ENCODE data around the gene PVALB. TPM values are rescaled to one million over a fixed set of nuclear protein-coding genes. Genes with fewer than 3 reads are reported as not detected.

PVALB gene
- polyA plus RNA-seq, 1 of the 3 experiments (the other 2 are of a cell fraction) = not detected

DNA sequence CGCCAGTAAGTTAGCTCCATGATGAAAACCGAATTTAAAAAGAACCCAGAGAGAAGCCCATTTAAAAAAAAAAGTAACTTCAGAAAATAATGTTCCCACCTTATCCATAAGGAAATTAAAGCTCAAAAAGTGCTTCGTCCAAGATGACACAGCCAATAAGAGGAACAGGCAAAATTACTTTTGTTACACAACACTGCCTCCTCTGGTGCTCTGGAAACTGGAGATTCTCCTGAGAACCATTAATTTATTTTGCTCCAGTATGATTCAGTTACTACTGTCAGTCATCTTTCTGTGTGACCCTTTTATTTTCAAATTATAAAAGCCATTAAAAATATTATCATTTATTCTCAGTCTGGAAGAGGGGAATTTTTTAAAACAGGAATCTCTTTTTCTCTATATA, 42.9 kb downstream of the PVALB start:
- whole genome bisulfite sequencing (ENCODE audit: low lambda C conversion rate) = 77% methylated on average over 3 of the region's 3 CpGs
- TF ChIP-seq, protein P1, sequence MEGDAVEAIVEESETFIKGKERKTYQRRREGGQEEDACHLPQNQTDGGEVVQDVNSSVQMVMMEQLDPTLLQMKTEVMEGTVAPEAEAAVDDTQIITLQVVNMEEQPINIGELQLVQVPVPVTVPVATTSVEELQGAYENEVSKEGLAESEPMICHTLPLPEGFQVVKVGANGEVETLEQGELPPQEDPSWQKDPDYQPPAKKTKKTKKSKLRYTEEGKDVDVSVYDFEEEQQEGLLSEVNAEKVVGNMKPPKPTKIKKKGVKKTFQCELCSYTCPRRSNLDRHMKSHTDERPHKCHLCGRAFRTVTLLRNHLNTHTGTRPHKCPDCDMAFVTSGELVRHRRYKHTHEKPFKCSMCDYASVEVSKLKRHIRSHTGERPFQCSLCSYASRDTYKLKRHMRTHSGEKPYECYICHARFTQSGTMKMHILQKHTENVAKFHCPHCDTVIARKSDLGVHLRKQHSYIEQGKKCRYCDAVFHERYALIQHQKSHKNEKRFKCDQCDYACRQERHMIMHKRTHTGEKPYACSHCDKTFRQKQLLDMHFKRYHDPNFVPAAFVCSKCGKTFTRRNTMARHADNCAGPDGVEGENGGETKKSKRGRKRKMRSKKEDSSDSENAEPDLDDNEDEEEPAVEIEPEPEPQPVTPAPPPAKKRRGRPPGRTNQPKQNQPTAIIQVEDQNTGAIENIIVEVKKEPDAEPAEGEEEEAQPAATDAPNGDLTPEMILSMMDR (IDR thresholded peaks at IDR 0.05) = peak; percentile 67
- TF ChIP-seq SMC3 (IDR thresholded peaks at IDR 0.05; ENCODE audit: low read depth, low read length) (peak; percentile 28; the same call in 1 of the 2 replicates), TEAD4 (IDR thresholded peaks at IDR 0.05; ENCODE audit: borderline replicate concordance, insufficient read depth) (no peak), NRF1 (IDR thresholded peaks at IDR 0.05; ENCODE audit: low read depth, low read length) (no peak), FOXM1 (IDR thresholded peaks at IDR 0.05; ENCODE audit: low read depth) (no peak), TAF1 (IDR thresholded peaks at IDR 0.05; ENCODE audit: borderline replicate concordance, low read depth, low read length) (no peak), RAD21 (IDR thresholded peaks at IDR 0.05; ENCODE audit: low read length) (peak; percentile 77)
- TF ChIP-seq, protein P2, sequence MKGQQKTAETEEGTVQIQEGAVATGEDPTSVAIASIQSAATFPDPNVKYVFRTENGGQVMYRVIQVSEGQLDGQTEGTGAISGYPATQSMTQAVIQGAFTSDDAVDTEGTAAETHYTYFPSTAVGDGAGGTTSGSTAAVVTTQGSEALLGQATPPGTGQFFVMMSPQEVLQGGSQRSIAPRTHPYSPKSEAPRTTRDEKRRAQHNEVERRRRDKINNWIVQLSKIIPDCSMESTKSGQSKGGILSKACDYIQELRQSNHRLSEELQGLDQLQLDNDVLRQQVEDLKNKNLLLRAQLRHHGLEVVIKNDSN (IDR thresholded peaks at IDR 0.05; ENCODE audit: borderline replicate concordance, low read depth) = no peak
- peaks cover 0 to 11% of the 10 kb centered on the region in 2 experiments for H3K36me3 ChIP-seq (replicated peaks in 1 of 2; ENCODE audit: control insufficient read depth in 1 of 2, insufficient read depth in 2 of 2, low read length in 1 of 2)
- ChIA-PET CTCF (interaction anchor here (0.6 to 6.1 kb wide), 36 partner anchors 8 to 655 kb away, joined by 3 to 55 read pairs (median 5); partner anchors contain the start of genes EIF3D and FOXRED2), POLR2A (no interaction called here)
- DNase-seq = peak; percentile 43
- no peaks in the 10 kb centered on the region for H3F3A ChIP-seq (replicated peaks; ENCODE audit: insufficient read depth)
- H3K9me2 ChIP-seq = no peaks in the 10 kb centered on the region
- no peaks in the 10 kb centered on the region for H3K79me2 ChIP-seq (ENCODE audit: insufficient read depth)
- H2AFZ ChIP-seq (ENCODE audit: low read depth) = no peak overlapping the region
- H3K27me3 ChIP-seq (ENCODE audit: insufficient read depth) = no peaks in the 10 kb centered on the region
- no peak overlapping the region for H3K9ac ChIP-seq
- no peaks in the 10 kb centered on the region for H4K20me1 ChIP-seq (ENCODE audit: insufficient read depth)
- no peak overlapping the region for H3K4me2 ChIP-seq
- no peak overlapping the region for H3K27ac ChIP-seq (ENCODE audit: low read depth in 2 of 2, low read length in 1 of 2)
- no peaks in the 10 kb centered on the region for H3K9me3 ChIP-seq
- peaks cover 0 to 10% of the 10 kb centered on the region in 2 experiments; a peak in 3 of 4 replicates for H3K4me1 ChIP-seq (ENCODE audit: control insufficient read depth in 1 of 2, insufficient read depth in 2 of 2, low read depth in 1 of 2, low read length in 1 of 2)
- H3K4me3 ChIP-seq (ENCODE audit: low read depth in 2 of 2, low read length in 1 of 2) = no peak overlapping the region

DNA sequence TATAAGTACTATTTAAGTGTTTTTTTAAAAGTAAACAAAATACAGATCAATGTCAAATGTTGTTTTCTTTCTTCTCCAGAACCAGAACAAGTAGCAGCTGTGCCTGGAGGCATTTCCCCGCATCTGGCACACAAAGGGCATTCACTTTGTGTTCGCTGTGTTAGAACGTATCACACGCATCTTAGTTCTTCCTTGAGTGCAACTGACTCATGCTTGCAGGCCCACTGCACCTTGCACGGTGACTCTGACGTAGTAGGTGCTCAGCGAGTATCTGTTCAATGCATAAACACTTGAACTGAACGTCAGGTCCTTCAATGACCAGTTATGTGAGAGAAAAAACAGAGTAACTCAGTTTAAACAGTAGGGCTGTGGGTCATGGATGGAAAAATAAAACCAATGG, 44.4 kb downstream of the PVALB start:
- Histone ChIP-seq H3K79me2 (ENCODE audit: insufficient read depth) (no peaks in the 10 kb centered on the region), H3K4me1 (ENCODE audit: control insufficient read depth in 1 of 2, insufficient read depth in 2 of 2, low read depth in 1 of 2, low read length in 1 of 2) (peaks cover 0 to 10% of the 10 kb centered on the region in 2 experiments; a peak in 3 of 4 replicates), H3K9me3 (no peaks in the 10 kb centered on the region), H3K4me3 (ENCODE audit: low read depth in 2 of 2, low read length in 1 of 2) (no peak overlapping the region), H3K9ac (no peak overlapping the region), H2AFZ (ENCODE audit: low read depth) (no peak overlapping the region), H3F3A (replicated peaks; ENCODE audit: insufficient read depth) (no peaks in the 10 kb centered on the region), H3K27ac (ENCODE audit: low read depth in 2 of 2, low read length in 1 of 2) (no peak overlapping the region), H3K36me3 (replicated peaks in 1 of 2; ENCODE audit: control insufficient read depth in 1 of 2, insufficient read depth in 2 of 2, low read length in 1 of 2) (peaks cover 0 to 13% of the 10 kb centered on the region in 2 experiments), H4K20me1 (ENCODE audit: insufficient read depth) (no peaks in the 10 kb centered on the region), H3K9me2 (no peaks in the 10 kb centered on the region), H3K4me2 (no peak overlapping the region), H3K27me3 (ENCODE audit: insufficient read depth) (no peaks in the 10 kb centered on the region)
- ChIA-PET CTCF (interaction anchor here (2.2 to 2.4 kb wide), 2 partner anchors 16 to 203 kb away, joined by 6 to 12 read pairs; no protein-coding TSS in a partner anchor), POLR2A (no interaction called here)
- TF ChIP-seq, protein P3, sequence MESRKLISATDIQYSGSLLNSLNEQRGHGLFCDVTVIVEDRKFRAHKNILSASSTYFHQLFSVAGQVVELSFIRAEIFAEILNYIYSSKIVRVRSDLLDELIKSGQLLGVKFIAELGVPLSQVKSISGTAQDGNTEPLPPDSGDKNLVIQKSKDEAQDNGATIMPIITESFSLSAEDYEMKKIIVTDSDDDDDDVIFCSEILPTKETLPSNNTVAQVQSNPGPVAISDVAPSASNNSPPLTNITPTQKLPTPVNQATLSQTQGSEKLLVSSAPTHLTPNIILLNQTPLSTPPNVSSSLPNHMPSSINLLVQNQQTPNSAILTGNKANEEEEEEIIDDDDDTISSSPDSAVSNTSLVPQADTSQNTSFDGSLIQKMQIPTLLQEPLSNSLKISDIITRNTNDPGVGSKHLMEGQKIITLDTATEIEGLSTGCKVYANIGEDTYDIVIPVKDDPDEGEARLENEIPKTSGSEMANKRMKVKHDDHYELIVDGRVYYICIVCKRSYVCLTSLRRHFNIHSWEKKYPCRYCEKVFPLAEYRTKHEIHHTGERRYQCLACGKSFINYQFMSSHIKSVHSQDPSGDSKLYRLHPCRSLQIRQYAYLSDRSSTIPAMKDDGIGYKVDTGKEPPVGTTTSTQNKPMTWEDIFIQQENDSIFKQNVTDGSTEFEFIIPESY (IDR thresholded peaks at IDR 0.05; ENCODE audit: borderline replicate concordance, low read depth) = no peak
- no peak for TF ChIP-seq EP300 (IDR thresholded peaks at IDR 0.05; ENCODE audit: borderline replicate concordance in 1 of 2, low read depth in 1 of 2, low read length in 1 of 2)
- no peak for TF ChIP-seq TCF12 (IDR thresholded peaks at IDR 0.05)
- TF ChIP-seq FOXJ3 (CRISPR knock-in tag; IDR thresholded peaks at IDR 0.05) = no peak
- TF ChIP-seq, protein P4, sequence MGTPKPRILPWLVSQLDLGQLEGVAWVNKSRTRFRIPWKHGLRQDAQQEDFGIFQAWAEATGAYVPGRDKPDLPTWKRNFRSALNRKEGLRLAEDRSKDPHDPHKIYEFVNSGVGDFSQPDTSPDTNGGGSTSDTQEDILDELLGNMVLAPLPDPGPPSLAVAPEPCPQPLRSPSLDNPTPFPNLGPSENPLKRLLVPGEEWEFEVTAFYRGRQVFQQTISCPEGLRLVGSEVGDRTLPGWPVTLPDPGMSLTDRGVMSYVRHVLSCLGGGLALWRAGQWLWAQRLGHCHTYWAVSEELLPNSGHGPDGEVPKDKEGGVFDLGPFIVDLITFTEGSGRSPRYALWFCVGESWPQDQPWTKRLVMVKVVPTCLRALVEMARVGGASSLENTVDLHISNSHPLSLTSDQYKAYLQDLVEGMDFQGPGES (IDR thresholded peaks at IDR 0.05; ENCODE audit: low read depth, low read length) = no peak
- TF ChIP-seq JUND (IDR thresholded peaks at IDR 0.05) = no peak
- TF ChIP-seq RAD21 (IDR thresholded peaks at IDR 0.05; ENCODE audit: low read length) = no peak
- TF ChIP-seq EZH2phosphoT487 (IDR thresholded peaks at IDR 0.05; ENCODE audit: borderline replicate concordance, low read depth) = no peak
- TF ChIP-seq MEF2A (IDR thresholded peaks at IDR 0.05; ENCODE audit: borderline replicate concordance, low read depth) = no peak
- no peak for TF ChIP-seq RFX5 (IDR thresholded peaks at IDR 0.05; ENCODE audit: low read length)
- TF ChIP-seq SIN3A (IDR thresholded peaks at IDR 0.05; ENCODE audit: borderline replicate concordance, low read depth, low read length) = no peak
- no peak for TF ChIP-seq GABPA (IDR thresholded peaks at IDR 0.05; ENCODE audit: low read depth)
- TF ChIP-seq TAF1 (IDR thresholded peaks at IDR 0.05; ENCODE audit: borderline replicate concordance, low read depth, low read length) = no peak
- no peak for DNase-seq
- 93% methylated on average over 8 of the region's 8 CpGs for WGBS (ENCODE audit: low lambda C conversion rate)

All from SK-N-SH (cell line).